MM.1S (cell line): ENCODE results near the gene MYO16.

Experiments
- DNase-seq: peaks from one replicate; pipeline ENCODE4 v3.0.0-alpha.2; 2015
- H2AFZ ChIP-seq: fragments of 300-600 bp; sonication (generic); 2 replicates; pipeline ENCODE4 v1.6.0; 2016; ENCODE audit warnings: antibody characterized with exemption, low read length
- H3F3A ChIP-seq: fragments of 300-600 bp; sonication (generic); 2 replicates; pipeline ENCODE4 v1.6.1; 2016; ENCODE audit warnings: mild to moderate bottlenecking, antibody characterized with exemption, low read length, moderate library complexity, mixed read lengths; ENCODE audit not compliant: insufficient read depth
- H3K27ac ChIP-seq: fragments of 300-600 bp; sonication (generic); 2 replicates; pipeline ENCODE4 v1.5.1; 2016; ENCODE audit warnings: mild to moderate bottlenecking, low read length
- H3K27me3 ChIP-seq: fragments of 300-600 bp; sonication (generic); replicated peaks from 2 replicates; pipeline ENCODE4 v1.6.0; 2016; ENCODE audit warnings: low read length; ENCODE audit not compliant: insufficient read depth
- H3K36me3 ChIP-seq: fragments of 300-600 bp; sonication (generic); replicated peaks from 2 replicates; pipeline ENCODE4 v1.6.1; 2016; ENCODE audit warnings: mild to moderate bottlenecking, low read length, mixed read lengths; ENCODE audit not compliant: insufficient read depth
- H3K4me1 ChIP-seq: fragments of 300-600 bp; sonication (generic); 2 replicates; pipeline ENCODE4 v1.6.1; 2016; ENCODE audit warnings: low read length, mixed read lengths
- H3K4me2 ChIP-seq: fragments of 300-600 bp; sonication (generic); 2 replicates; pipeline ENCODE4 v1.6.0; 2016; ENCODE audit warnings: low read depth, low read length
- H3K4me3 ChIP-seq: fragments of 300-600 bp; sonication (generic); 2 replicates; pipeline ENCODE4 v1.5.1; 2016; ENCODE audit warnings: low read length, mixed read lengths
- H3K79me2 ChIP-seq: fragments of 300-600 bp; sonication (generic); 2 replicates; pipeline ENCODE4 v1.6.1; 2016; ENCODE audit warnings: mixed run types, low read length, mixed read lengths
- H3K9ac ChIP-seq: fragments of 300-600 bp; sonication (generic); 2 replicates; pipeline ENCODE4 v1.6.1; 2016; ENCODE audit warnings: low read length, mixed read lengths
- H3K9me2 ChIP-seq: fragments of 300-600 bp; sonication (generic); replicated peaks from 2 replicates; pipeline ENCODE4 v1.6.1; 2016; ENCODE audit warnings: mild to moderate bottlenecking, low read length, mixed read lengths; ENCODE audit not compliant: insufficient read depth
- H3K9me3 ChIP-seq: fragments of 300-600 bp; sonication (generic); replicated peaks from 2 replicates; pipeline ENCODE4 v1.6.1; 2016; ENCODE audit warnings: mild to moderate bottlenecking, low read length, mixed read lengths; ENCODE audit not compliant: insufficient read depth
- H4K20me1 ChIP-seq: fragments of 300-600 bp; sonication (generic); 2 replicates; pipeline ENCODE4 v1.6.1; 2016; ENCODE audit warnings: mild to moderate bottlenecking, low read length, moderate library complexity, mixed read lengths; ENCODE audit not compliant: insufficient read depth
- CTCF ChIP-seq: fragments of 300-600 bp; sonication (generic); IDR thresholded peaks from 2 replicates; pipeline ENCODE4 v1.5.1; 2016; ENCODE audit warnings: antibody characterized with exemption, low read length, mixed read lengths
- EZH2 ChIP-seq: fragments of 300-600 bp; sonication (generic); optimal IDR thresholded peaks from 2 replicates; pipeline ENCODE3; 2017; ENCODE audit warnings: low read depth, mild to moderate bottlenecking, antibody characterized with exemption, low read length, mixed read lengths
- EZH2phosphoT487 ChIP-seq: fragments of 300-600 bp; sonication (generic); IDR thresholded peaks from 2 replicates; pipeline ENCODE4 v1.6.1; 2018; ENCODE audit warnings: antibody characterized with exemption, low read length

MYO16 gene

GRCh38 chr13:108606424-108606823 is 23.0 kb upstream of the MYO16 start:
- no peak for TF ChIP-seq EZH2
- no peak for TF ChIP-seq CTCF
- no peak for TF ChIP-seq EZH2phosphoT487
- no peak overlapping the region for H3K9ac ChIP-seq
- no peaks in the 10 kb centered on the region for H3F3A ChIP-seq
- no peaks in the 10 kb centered on the region for H3K36me3 ChIP-seq
- H2AFZ ChIP-seq = no peak overlapping the region
- H3K27ac ChIP-seq = no peak overlapping the region
- no peak for DNase-seq
- H3K4me3 ChIP-seq = no peak overlapping the region
- no peaks in the 10 kb centered on the region for H4K20me1 ChIP-seq
- H3K4me1 ChIP-seq = no peaks in the 10 kb centered on the region
- no peaks in the 10 kb centered on the region for H3K27me3 ChIP-seq
- no peaks in the 10 kb centered on the region for H3K79me2 ChIP-seq
- no peak overlapping the region for H3K4me2 ChIP-seq
- no peaks in the 10 kb centered on the region for H3K9me3 ChIP-seq
- H3K9me2 ChIP-seq = no peaks in the 10 kb centered on the region

- Histone ChIP-seq H3K4me3 (no peak overlapping the region), H3K9me3 (no peaks in the 10 kb centered on the region), H4K20me1 (no peaks in the 10 kb centered on the region), H3K4me2 (no peak overlapping the region), H3K36me3 (no peaks in the 10 kb centered on the region), H3K27ac (no peak overlapping the region), H3K9me2 (no peaks in the 10 kb centered on the region), H3F3A (no peaks in the 10 kb centered on the region), H3K9ac (no peak overlapping the region), H3K27me3 (no peaks in the 10 kb centered on the region), H3K4me1 (no peaks in the 10 kb centered on the region), H3K79me2 (no peaks in the 10 kb centered on the region), H2AFZ (no peak overlapping the region)
- TF ChIP-seq EZH2phosphoT487 = no peak
- peak; percentile 23 for TF ChIP-seq CTCF
- peak; percentile 24 for DNase-seq
These were observed 20.1 kb upstream of the MYO16 start for GRCh38 chr13:108609353-108609752.

GRCh38 chr13:108610507-108610906 is 18.9 kb upstream of the MYO16 start:
- Histone ChIP-seq H3K9me3 (no peaks in the 10 kb centered on the region), H3K4me1 (no peaks in the 10 kb centered on the region), H3K79me2 (no peaks in the 10 kb centered on the region), H3K9ac (no peak overlapping the region), H3K27me3 (no peaks in the 10 kb centered on the region), H3K4me3 (no peak overlapping the region), H2AFZ (no peak overlapping the region), H3K36me3 (no peaks in the 10 kb centered on the region), H3F3A (no peaks in the 10 kb centered on the region), H3K27ac (no peak overlapping the region), H3K4me2 (no peak overlapping the region), H3K9me2 (no peaks in the 10 kb centered on the region), H4K20me1 (no peaks in the 10 kb centered on the region)
- TF ChIP-seq EZH2phosphoT487 = no peak
- TF ChIP-seq CTCF = no peak
- no peak for TF ChIP-seq EZH2
- DNase-seq = no peak

GRCh38 chr13:108615241-108615640 is 14.2 kb upstream of the MYO16 start:
- no peaks in the 10 kb centered on the region for H3K36me3 ChIP-seq
- TF ChIP-seq EZH2 = no peak
- no peak for TF ChIP-seq CTCF
- no peak overlapping the region for H3K4me3 ChIP-seq

More at GRCh38 chr13:108615241-108615640, 14.2 kb upstream of the MYO16 start:
- Histone ChIP-seq H3K4me1 (no peaks in the 10 kb centered on the region), H3K9ac (no peak overlapping the region), H3K79me2 (no peaks in the 10 kb centered on the region), H3K27me3 (no peaks in the 10 kb centered on the region), H4K20me1 (no peaks in the 10 kb centered on the region), H3K4me2 (no peak overlapping the region), H3K27ac (no peak overlapping the region), H2AFZ (no peak overlapping the region), H3K9me2 (no peaks in the 10 kb centered on the region), H3F3A (no peaks in the 10 kb centered on the region), H3K9me3 (no peaks in the 10 kb centered on the region)
- no peak for DNase-seq
